Stomach (tissue), 4 donors: Measurements from ENCODE around the gene AADAT.

ENCODE experiments used
- CTCF ChIP-seq, 7 experiments: fragments of 450-650 bp in 4 of 7; fragments of 200-600 bp in 3 of 7; sonication (generic) in 3 of 7; IDR thresholded peaks; one replicate each; pipeline ENCODE4 v1.5.1; 2016 to 2019; ENCODE audit warnings: antibody characterized with exemption in 7 of 7, control low read depth in 2 of 7, mild to moderate bottlenecking in 1 of 7
- POLR2A ChIP-seq, 4 donors: fragments of 450-650 bp; IDR thresholded peaks; one replicate each; pipeline ENCODE4 v1.6.1; 2016; ENCODE audit warnings: antibody characterized with exemption in 4 of 4, control low read depth in 2 of 4, mild to moderate bottlenecking in 1 of 4, moderate library complexity in 1 of 4

GRCh38 chr4:170111085-170111484 is 21.3 kb upstream of the AADAT start:
- TF ChIP-seq POLR2A (IDR thresholded peaks at IDR 0.05) (no peak), CTCF (IDR thresholded peaks at IDR 0.05) (no peak)
